NCI-H69 (cell line): ENCODE results near the gene NBAS.
"Not testable (repeated sequence)": the region's sequence is repeated elsewhere in the genome, so short reads cannot be mapped to it uniquely, and the experiment has no call there.

Experiments used
- DNase-seq: peaks from one replicate; lab custom pipeline; 2025; lab: John Stamatoyannopoulos, UW

Gene NBAS

GRCh38 chr2:15412309-15412708, 148.8 kb downstream of the NBAS start:
- no peak for DNase-seq

- no peak for DNase-seq
Measured at GRCh38 chr2:15410884-15411283, 150.2 kb downstream of the NBAS start.

GRCh38 chr2:15408759-15409158, 152.4 kb downstream of the NBAS start:
- DNase-seq: no peak

- DNase-seq: no peak
Measured at GRCh38 chr2:15407666-15408065, 153.5 kb downstream of the NBAS start.

GRCh38 chr2:15404511-15404910, 156.6 kb downstream of the NBAS start:
- DNase-seq: not testable (repeated sequence)

GRCh38 chr2:15400240-15400826, 160.8 kb downstream of the NBAS start:
- DNase-seq: no peak

GRCh38 chr2:15399241-15399640, 161.9 kb downstream of the NBAS start:
- no peak for DNase-seq

GRCh38 chr2:15391751-15392150, 169.4 kb downstream of the NBAS start:
- no peak for DNase-seq

- DNase-seq: no peak
Measured at GRCh38 chr2:15389895-15390294, 171.2 kb downstream of the NBAS start.

GRCh38 chr2:15389326-15389700, 171.8 kb downstream of the NBAS start:
- no peak for DNase-seq

GRCh38 chr2:15388406-15389325, 172.5 kb downstream of the NBAS start:
- DNase-seq: peak; percentile 2

GRCh38 chr2:15385184-15385583, 175.9 kb downstream of the NBAS start:
- peak; percentile 8 for DNase-seq

- no peak for DNase-seq
Measured at GRCh38 chr2:15383695-15384350, 177.3 kb downstream of the NBAS start.

GRCh38 chr2:15378148-15378908, 182.8 kb downstream of the NBAS start:
- no peak for DNase-seq

GRCh38 chr2:15377202-15377601, 183.9 kb downstream of the NBAS start:
- no peak for DNase-seq

GRCh38 chr2:15372019-15372418, 189.1 kb downstream of the NBAS start:
- no peak for DNase-seq

GRCh38 chr2:15369129-15369528, 192.0 kb downstream of the NBAS start:
- no peak for DNase-seq

- DNase-seq: no peak
Measured at GRCh38 chr2:15367715-15368114, 193.4 kb downstream of the NBAS start.

GRCh38 chr2:15367205-15367604, 193.9 kb downstream of the NBAS start:
- no peak for DNase-seq

- DNase-seq: no peak
Measured at GRCh38 chr2:15365411-15365810, 195.7 kb downstream of the NBAS start.

- no peak for DNase-seq
Measured at GRCh38 chr2:15364561-15364960, 196.6 kb downstream of the NBAS start.

- DNase-seq: no peak
Measured at GRCh38 chr2:15363734-15364133, 197.4 kb downstream of the NBAS start.
